SK-N-SH treated with all-trans-retinoic acid at 6 μM for 48 hours (cell line): ENCODE measurements around the gene MYO3B.

ENCODE experiments used
- ATAC-seq: fragments of 200-7000 bp; cut with Tn5 transposase; 3 replicates; pipeline ENCODE4 v1.9.1; 2020; ENCODE audit warnings: mild to moderate bottlenecking, moderate library complexity
- ARNTL ChIP-seq: fragments of 450-650 bp; formaldehyde crosslinking; IDR thresholded peaks from 2 replicates; pipeline ENCODE4 v1.5.0; 2020; ENCODE audit warnings: low read depth, mild to moderate bottlenecking, moderate library complexity, borderline replicate concordance
- BACH2 ChIP-seq: fragments of 250-450 bp; sonication (Bioruptor Pico); IDR thresholded peaks from 2 replicates; pipeline ENCODE4 v1.9.0; 2021; ENCODE audit warnings: mild to moderate bottlenecking, borderline replicate concordance
- CSDC2 ChIP-seq: fragments of 250-450 bp; sonication (Bioruptor Pico); IDR thresholded peaks from 2 replicates; pipeline ENCODE4 v1.5.0; 2020; ENCODE audit warnings: mild to moderate bottlenecking, moderate library complexity
- CSRNP3 ChIP-seq: fragments of 250-450 bp; sonication (Bioruptor Pico); IDR thresholded peaks from 2 replicates; pipeline ENCODE4 v1.5.1; 2021; ENCODE audit warnings: mild to moderate bottlenecking, moderate library complexity
- GLIS3 ChIP-seq: fragments of 250-450 bp; sonication (Bioruptor Pico); IDR thresholded peaks from 2 replicates; pipeline ENCODE4 v1.5.0; 2020; ENCODE audit warnings: mild to moderate bottlenecking, moderate library complexity
- ISL1 ChIP-seq: fragments of 250-450 bp; sonication (Bioruptor Pico); IDR thresholded peaks from 2 replicates; pipeline ENCODE4 v2.1.2; 2022; ENCODE audit warnings: mild to moderate bottlenecking, moderate library complexity
- OSR1 ChIP-seq: fragments of 250-450 bp; sonication (Bioruptor Pico); IDR thresholded peaks from 2 replicates; pipeline ENCODE4 v1.8.0; 2022; ENCODE audit warnings: moderate library complexity, mild to moderate bottlenecking, inconsistent platforms
- PATZ1 ChIP-seq: fragments of 250-450 bp; sonication (Bioruptor Pico); IDR thresholded peaks from 2 replicates; pipeline ENCODE4 v1.8.0; 2020; ENCODE audit warnings: mild to moderate bottlenecking, moderate library complexity, borderline replicate concordance
- PPARA ChIP-seq: fragments of 250-450 bp; sonication (Bioruptor Pico); IDR thresholded peaks from 2 replicates; pipeline ENCODE4 v1.5.0; 2020; ENCODE audit warnings: mild to moderate bottlenecking, borderline replicate concordance
- RARB ChIP-seq: fragments of 250-450 bp; sonication (Bioruptor Pico); IDR thresholded peaks from 2 replicates; pipeline ENCODE4 v1.8.0; 2021; ENCODE audit warnings: mild to moderate bottlenecking, moderate library complexity
- SNAI2 ChIP-seq: fragments of 250-450 bp; sonication (Bioruptor Pico); IDR thresholded peaks from 2 replicates; pipeline ENCODE4 v1.5.0; 2020; ENCODE audit warnings: mild to moderate bottlenecking, moderate library complexity
- TCF4 ChIP-seq: fragments of 250-450 bp; sonication (Bioruptor Pico); IDR thresholded peaks from 2 replicates; pipeline ENCODE4 v1.8.0; 2021; ENCODE audit warnings: mild to moderate bottlenecking, moderate library complexity, borderline replicate concordance
- TOX ChIP-seq: fragments of 250-450 bp; sonication (Bioruptor Pico); IDR thresholded peaks from 2 replicates; pipeline ENCODE4 v1.8.0; 2021; ENCODE audit warnings: mild to moderate bottlenecking, moderate library complexity, borderline replicate concordance
- TSHZ2 ChIP-seq: fragments of 250-450 bp; sonication (Bioruptor Pico); IDR thresholded peaks from 2 replicates; pipeline ENCODE4 v1.5.0; 2020; ENCODE audit warnings: mild to moderate bottlenecking, moderate library complexity
- ZC3H10 ChIP-seq: fragments of 250-450 bp; sonication (Bioruptor Pico); IDR thresholded peaks from 2 replicates; pipeline ENCODE4 v1.5.1; 2021; ENCODE audit warnings: mild to moderate bottlenecking, moderate library complexity
- ZFP3 ChIP-seq: fragments of 250-450 bp; sonication (Bioruptor Pico); IDR thresholded peaks from 2 replicates; pipeline ENCODE4 v1.5.0; 2020; ENCODE audit warnings: mild to moderate bottlenecking, moderate library complexity
- ZFP30 ChIP-seq: fragments of 450-650 bp; formaldehyde crosslinking; IDR thresholded peaks from 2 replicates; pipeline ENCODE4 v1.5.0; 2022; ENCODE audit warnings: mild to moderate bottlenecking, moderate library complexity
- ZNF565 ChIP-seq: fragments of 450-650 bp; formaldehyde crosslinking; conservative IDR thresholded peaks from 2 replicates; pipeline ENCODE4 v1.5.0; 2020; ENCODE audit warnings: low read depth, mild to moderate bottlenecking, moderate library complexity
- ZNF70 ChIP-seq: fragments of 450-650 bp; formaldehyde crosslinking; IDR thresholded peaks from 2 replicates; pipeline ENCODE4 v1.5.0; 2020; ENCODE audit warnings: mild to moderate bottlenecking, moderate library complexity
- ZNF8 ChIP-seq: fragments of 450-650 bp; formaldehyde crosslinking; IDR thresholded peaks from 2 replicates; pipeline ENCODE4 v1.5.0; 2020; ENCODE audit warnings: mild to moderate bottlenecking, moderate library complexity

MYO3B gene

GRCh38 chr2:170201734-170202393 is 23.9 kb downstream of the MYO3B start:
- TF ChIP-seq ZNF565 (CRISPR knock-in tag) (no peak), PATZ1 (CRISPR knock-in tag) (no peak), ZNF8 (CRISPR knock-in tag) (no peak), RARB (no peak), PPARA (CRISPR knock-in tag) (no peak), ZFP30 (no peak), GLIS3 (CRISPR knock-in tag) (no peak), TSHZ2 (no peak), TCF4 (no peak), CSDC2 (CRISPR knock-in tag) (no peak), SNAI2 (CRISPR knock-in tag) (no peak), CSRNP3 (CRISPR knock-in tag) (no peak), OSR1 (CRISPR knock-in tag) (no peak), TOX (CRISPR knock-in tag) (no peak), ISL1 (no peak), ZFP3 (CRISPR knock-in tag) (no peak), ZC3H10 (CRISPR knock-in tag) (no peak), BACH2 (CRISPR knock-in tag) (no peak)
- ATAC-seq: no peak

GRCh38 chr2:170202437-170202836 is 24.5 kb downstream of the MYO3B start:
- TF ChIP-seq BACH2 (CRISPR knock-in tag) (no peak), ZNF565 (CRISPR knock-in tag) (no peak), ZC3H10 (CRISPR knock-in tag) (no peak), CSDC2 (CRISPR knock-in tag) (no peak), PATZ1 (CRISPR knock-in tag) (no peak), PPARA (CRISPR knock-in tag) (no peak)
- ATAC-seq: no peak

- ATAC-seq: no peak
- TF ChIP-seq ZC3H10 (CRISPR knock-in tag) (no peak), TSHZ2 (no peak), PATZ1 (CRISPR knock-in tag) (no peak), ARNTL (CRISPR knock-in tag) (no peak), TCF4 (no peak), ISL1 (no peak), GLIS3 (CRISPR knock-in tag) (no peak), BACH2 (CRISPR knock-in tag) (no peak), RARB (no peak), ZNF70 (no peak), PPARA (CRISPR knock-in tag) (no peak), ZNF8 (CRISPR knock-in tag) (no peak), ZFP30 (no peak), ZFP3 (CRISPR knock-in tag) (no peak)
Measured at GRCh38 chr2:170204298-170204951, 26.5 kb downstream of the MYO3B start.
